DMS153 treated with DMSO at 0.1 percent for 48 hours (cell line): ENCODE results near the gene SETBP1.
A peak's percentile ranks its signal among the peaks of the same experiment; 100 is the strongest.

Experiments used
- DNase-seq: peaks from one replicate; lab custom pipeline; 2025; ENCODE audit not compliant: unreplicated experiment; lab: John Stamatoyannopoulos, UW

Gene SETBP1

DNA sequence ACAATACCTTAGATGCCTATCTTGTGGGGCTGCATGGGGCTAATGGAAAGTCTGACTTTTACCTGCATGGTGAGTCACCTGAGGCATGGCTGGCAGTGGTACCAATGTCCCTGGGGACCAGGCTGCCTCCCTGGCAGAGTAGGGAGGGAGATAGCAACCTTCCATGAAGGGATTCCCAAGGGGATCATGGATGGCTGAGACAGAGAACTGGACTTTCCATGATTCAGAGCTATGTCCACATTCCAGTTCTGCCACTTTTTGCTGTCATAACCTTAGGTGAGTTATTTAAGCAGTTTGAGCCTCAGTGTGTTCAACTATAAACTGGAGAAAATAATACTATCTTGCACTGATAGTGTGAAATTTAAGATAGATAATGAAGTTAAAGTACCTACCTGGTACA lies 178.6 kb downstream of the SETBP1 start:
- peak; percentile 34 for DNase-seq

- no peak for DNase-seq
Measured at GRCh38 chr18:44859751-44860439, 179.2 kb downstream of the SETBP1 start.

DNA sequence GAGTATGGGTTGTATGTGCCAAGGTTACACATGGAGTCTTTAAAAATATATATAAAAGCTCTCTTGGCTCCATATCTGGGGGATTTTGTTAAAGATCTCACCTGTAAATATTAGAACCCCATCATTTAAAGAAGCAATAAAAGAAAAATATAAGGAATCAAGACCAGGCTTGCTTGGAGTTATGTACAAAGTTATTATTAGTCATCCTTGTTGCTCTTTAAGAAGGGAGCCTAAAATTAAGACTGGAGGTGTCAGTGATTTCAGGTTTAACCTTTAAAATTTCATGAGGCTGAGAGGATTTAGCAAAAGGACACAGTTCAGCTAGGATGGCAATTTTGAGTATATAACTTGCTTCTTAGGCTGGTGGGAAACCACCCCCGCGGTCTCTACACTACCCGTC lies 181.4 kb downstream of the SETBP1 start:
- DNase-seq = no peak

DNA sequence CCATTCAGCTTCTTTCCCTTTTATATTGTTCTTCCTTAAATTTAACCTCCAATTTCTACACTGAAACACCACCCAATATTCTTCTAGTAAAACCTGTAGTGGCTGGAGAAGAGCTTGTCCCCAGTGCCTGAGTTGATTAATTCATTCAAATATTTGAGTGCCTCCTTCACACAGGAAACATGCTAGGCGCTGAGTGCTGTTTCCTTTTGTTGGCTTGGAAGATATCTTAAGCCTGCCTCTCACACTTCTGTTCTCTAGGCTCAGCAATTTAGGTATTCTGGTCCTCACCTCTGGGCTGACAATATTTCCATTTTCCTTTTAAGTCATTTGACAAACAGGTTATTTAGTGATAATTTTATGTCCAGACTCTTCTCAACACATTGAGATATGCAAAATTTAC lies 185.4 kb downstream of the SETBP1 start:
- DNase-seq = no peak

GRCh38 chr18:44869533-44869932 lies 188.8 kb downstream of the SETBP1 start:
- DNase-seq = no peak

- no peak for DNase-seq
Measured at GRCh38 chr18:44870631-44871502, 190.2 kb downstream of the SETBP1 start.

- no peak for DNase-seq
Measured at GRCh38 chr18:44871771-44872170, 191.1 kb downstream of the SETBP1 start.

- no peak for DNase-seq
Measured at GRCh38 chr18:44876024-44876423, 195.3 kb downstream of the SETBP1 start.

GRCh38 chr18:44876755-44877154 lies 196.1 kb downstream of the SETBP1 start:
- no peak for DNase-seq

GRCh38 chr18:44878335-44878734 lies 197.6 kb downstream of the SETBP1 start:
- DNase-seq = no peak

DNA sequence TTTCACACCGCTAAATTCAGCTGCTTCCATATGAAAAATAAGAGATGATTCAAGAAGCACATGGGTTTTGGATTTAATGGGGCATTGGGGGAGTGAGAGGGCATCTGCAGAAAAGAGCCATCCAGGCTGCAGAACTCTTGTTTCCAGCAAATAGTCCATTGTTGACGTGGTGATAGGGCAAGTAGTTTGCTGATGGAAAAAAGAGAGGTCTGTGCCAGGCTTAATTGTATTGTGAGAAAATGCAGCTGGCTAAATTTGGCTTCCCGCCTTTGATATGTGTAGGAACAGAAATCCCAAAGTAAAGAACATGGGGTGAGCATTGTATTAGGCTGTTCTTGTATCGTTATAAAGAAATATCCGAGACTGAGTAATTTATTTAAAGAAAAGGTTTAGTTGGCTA lies 199.5 kb downstream of the SETBP1 start:
- no peak for DNase-seq

DNA sequence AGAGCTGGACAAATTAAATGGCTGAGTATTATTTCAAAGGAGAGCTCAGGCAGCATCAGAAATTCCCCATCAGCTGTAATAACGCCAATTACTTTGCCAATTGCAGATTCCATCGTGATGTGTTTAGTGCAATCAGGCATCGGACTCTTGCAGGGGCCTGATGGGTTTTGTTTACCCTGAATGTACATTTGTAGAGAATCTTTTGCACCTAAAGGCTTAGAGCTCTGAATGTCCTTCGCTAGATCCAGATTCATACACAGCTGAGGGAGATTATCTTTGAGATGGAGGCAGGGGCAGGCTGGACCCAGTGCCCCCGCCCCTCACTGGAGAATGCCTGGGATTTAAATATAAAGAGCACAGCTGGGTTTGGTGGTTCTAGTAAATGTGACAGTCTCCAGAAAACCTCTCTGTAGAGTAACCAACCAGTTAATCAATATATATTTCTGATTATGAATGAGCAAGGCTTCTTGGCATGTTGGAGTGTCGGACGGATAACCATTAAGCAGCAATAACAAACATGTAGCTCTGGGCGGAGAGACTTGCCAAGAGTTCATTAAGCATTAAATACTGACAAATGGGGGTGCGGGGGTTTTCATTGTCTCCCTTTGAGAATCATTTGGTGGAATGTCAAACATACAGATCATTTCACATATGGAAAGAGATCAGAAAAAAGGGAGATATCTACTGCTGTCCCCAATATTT lies 200.9 kb downstream of the SETBP1 start:
- no peak for DNase-seq

DNA sequence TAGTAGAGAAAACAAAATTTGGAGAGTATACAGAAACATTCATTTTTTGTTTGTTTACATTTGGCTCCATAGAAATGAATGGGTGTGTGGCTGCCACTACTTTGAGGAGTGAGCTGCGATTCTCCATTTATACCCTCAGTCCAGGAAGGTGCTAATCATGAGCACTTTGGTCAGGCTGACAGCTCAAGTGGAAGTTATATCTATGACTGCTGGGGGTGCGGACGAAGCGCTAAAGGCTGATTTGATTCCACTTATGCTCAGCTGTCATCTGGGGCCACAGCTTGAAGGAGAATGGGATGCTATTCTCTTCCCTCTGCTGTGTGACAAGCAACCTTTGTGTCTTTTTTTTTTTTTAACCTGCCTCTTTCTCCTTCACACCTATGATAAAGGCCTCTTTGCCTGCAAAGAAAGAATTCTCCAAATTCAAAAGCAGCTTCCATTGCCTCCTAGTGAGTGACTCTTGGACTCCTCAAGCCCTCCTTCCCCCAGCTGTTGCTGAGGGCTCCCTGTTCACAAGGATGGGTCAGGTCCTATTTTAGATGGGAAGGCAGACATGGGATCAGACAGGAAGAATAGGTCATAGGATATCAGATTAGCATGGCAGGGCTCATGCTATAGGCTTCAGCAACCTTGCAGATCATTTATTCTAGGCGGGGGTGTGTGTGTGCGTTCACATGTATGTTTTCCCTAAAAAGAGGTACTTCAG lies 201.6 kb downstream of the SETBP1 start:
- DNase-seq = peak; percentile 32

DNA sequence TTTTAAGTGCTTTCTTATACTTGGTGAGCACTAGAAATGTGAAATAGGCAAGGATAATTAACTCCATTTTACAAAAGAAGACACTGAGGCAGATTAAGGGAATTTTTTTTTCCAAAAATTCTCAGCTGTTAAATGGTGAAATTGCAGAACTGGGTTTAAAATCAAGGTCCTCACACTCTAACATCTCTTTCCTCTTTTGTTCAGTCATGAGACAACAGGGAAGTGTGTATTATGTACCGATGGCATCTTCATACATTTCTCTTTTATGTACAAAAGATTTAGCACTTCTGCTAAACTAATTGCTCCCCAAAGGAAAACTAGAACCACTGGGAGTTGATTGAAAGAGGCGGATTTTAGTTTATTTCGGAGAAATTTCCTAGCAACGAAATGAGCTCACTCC lies 203.0 kb downstream of the SETBP1 start:
- no peak for DNase-seq

DNA sequence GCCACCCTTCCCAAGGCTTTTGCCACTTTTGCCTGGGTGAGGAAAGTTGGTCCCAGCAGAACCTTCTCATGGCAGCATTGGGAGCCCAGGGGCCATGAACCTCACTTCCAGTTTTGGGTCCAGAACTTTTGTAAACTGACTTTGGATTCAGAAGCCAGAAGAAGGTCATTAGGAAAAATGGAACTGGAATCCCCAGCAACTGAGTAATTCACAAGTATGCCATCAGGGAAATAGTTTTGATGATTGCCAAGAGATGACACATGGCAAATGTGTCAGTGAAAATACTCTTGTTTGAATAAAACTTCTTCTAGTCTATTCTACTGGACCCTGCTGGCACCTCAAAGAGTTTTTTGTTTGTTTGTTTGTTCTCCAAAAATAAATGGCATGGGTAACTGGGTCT lies 203.7 kb downstream of the SETBP1 start:
- no peak for DNase-seq

DNA sequence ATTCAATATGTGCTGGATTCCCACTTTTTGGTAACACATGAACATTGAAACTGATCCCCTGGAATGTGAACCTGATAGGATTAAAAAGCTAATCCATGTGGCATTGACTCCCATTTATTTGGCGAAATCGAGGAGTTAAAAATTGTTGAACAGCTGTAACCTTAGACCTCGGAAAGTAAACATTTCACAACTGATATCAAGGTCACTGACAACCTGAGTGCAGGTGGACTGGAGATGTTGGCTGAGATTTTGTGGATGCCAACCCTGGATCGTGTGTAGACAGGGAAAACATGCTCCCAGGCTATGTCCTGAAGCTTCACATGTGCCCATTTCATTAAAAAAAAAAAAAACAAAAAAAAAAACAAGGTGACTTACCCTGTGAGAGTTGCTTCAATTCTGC lies 204.8 kb downstream of the SETBP1 start:
- no peak for DNase-seq

- peak; percentile 13 for DNase-seq
Measured at GRCh38 chr18:44887227-44887631, 206.5 kb downstream of the SETBP1 start.

DNA sequence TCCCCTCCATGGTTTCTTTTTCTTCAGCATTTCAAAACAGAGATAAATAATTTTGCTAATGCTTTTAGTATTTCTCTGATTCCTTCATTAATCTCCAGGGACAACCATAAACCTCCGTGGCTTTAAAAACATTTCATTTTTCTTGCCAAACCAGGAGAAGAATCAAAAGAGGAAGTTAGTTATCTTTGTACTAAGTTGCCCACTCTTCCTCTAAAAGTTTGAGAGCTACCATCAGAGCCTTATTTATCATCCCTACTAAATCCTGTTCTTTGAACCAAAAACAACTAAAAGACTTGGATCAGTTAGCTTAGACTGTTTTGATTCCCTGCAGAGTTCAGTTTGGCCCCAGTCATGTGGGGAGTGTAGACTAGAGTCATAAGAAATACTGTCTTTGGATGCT lies 208.4 kb downstream of the SETBP1 start:
- no peak for DNase-seq

- DNase-seq = no peak
Measured at GRCh38 chr18:44893045-44893706, 212.5 kb downstream of the SETBP1 start.

DNA sequence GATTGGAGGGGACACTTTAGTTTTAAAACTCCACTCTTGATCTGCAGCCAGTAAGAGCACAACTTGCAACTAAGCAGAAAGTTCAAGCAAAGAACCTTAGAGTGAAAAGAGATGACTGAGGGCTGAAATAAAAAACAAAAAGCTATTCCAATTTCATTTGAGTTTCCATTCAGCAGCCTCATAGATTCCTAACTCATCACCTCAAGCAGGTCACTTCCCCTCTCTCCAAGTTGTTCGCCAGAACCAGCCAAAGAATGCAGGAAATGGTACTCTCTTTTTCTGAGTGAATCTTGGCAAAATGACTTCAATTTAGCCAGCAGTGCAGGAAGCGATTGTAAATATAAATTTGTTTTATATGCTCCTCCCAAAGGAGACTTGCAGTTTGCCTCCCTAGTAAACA lies 213.3 kb downstream of the SETBP1 start:
- no peak for DNase-seq
